ENCODE measurements around the gene NCKAP1. TPM values are rescaled to one million over a fixed set of nuclear protein-coding genes. Genes with fewer than 3 reads are reported as not detected.

The NCKAP1 gene
- total RNA-seq, 1 experiment from 2014 or later, result 112 TPM

DNA sequence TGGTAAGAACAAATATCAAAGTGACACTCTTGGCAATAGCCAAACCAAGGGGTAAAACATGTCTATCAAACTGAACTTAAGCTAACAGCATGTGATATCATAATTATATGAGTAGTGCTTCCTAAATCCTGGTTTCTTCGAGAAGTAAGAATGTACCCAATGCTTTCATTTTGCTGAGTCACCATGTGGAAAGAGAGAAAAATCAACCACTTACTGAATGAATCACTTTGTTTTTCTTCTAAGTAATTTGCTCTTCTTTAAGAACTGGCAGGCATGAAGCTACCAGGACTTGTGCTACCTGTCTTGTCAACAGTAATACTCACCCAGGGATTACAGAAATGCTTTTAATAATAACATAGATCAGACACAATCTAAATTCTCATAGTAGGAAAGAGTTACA, 21.3 kb upstream of the NCKAP1 start:
- Histone ChIP-seq H3K56ac (ENCODE audit: insufficient read length, low read depth, low read length) (no peak overlapping the region), H2BK12ac (ENCODE audit: insufficient read length, low read depth, low read length) (no peak overlapping the region), H3K18ac (ENCODE audit: insufficient read length, low read depth, low read length) (no peak overlapping the region), H4K20me1 (ENCODE audit: control insufficient read depth, insufficient read depth, insufficient read length) (no peaks in the 10 kb centered on the region), H2AK5ac (ENCODE audit: insufficient read length, low read length) (no peak overlapping the region), H3K9me3 (ENCODE audit: control insufficient read depth, low read depth, low read length) (no peaks in the 10 kb centered on the region), H2AFZ (ENCODE audit: low read length) (no peak overlapping the region), H3K23me2 (ENCODE audit: insufficient read length, low read depth, low read length, poor library complexity, severe bottlenecking) (no peaks in the 10 kb centered on the region), H4K5ac (ENCODE audit: insufficient read length, low read depth, low read length) (no peak overlapping the region), H3K79me1 (ENCODE audit: insufficient read depth, low read depth, low read length, poor library complexity, severe bottlenecking) (no peaks in the 10 kb centered on the region), H2BK5ac (ENCODE audit: insufficient read length, low read length) (no peak overlapping the region), H2BK20ac (ENCODE audit: low read depth, low read length, poor library complexity, severe bottlenecking) (no peak overlapping the region), H3K23ac (ENCODE audit: insufficient read length, low read depth, low read length) (no peak overlapping the region), H4K91ac (ENCODE audit: insufficient read length, low read depth, low read length) (no peak overlapping the region), H4K8ac (replicated peaks; ENCODE audit: insufficient read length, low read depth, low read length) (no peak overlapping the region), H3K4ac (ENCODE audit: low read depth, low read length) (no peak overlapping the region), H3T11ph (ENCODE audit: low read length) (no peak overlapping the region), H3K9ac (ENCODE audit: extremely low read depth, insufficient read length, low read length) (no peak overlapping the region), H3K27me3 (ENCODE audit: insufficient read depth, low read length) (no peaks in the 10 kb centered on the region), H3K14ac (ENCODE audit: insufficient read depth, low read length) (no peak overlapping the region), H3K4me2 (ENCODE audit: insufficient read depth, insufficient read length, low read length) (no peak overlapping the region), H3K79me2 (ENCODE audit: insufficient read depth, low read length) (no peaks in the 10 kb centered on the region), H3K27ac (ENCODE audit: insufficient read length, low read depth, low read length) (no peak overlapping the region), H3K4me1 (ENCODE audit: insufficient read depth, low read length) (peaks cover 5% of the 10 kb centered on the region; the same call in 1 of the 2 replicates), H2BK120ac (ENCODE audit: low read depth, low read length, poor library complexity, severe bottlenecking) (no peak overlapping the region), H2BK15ac (ENCODE audit: low read depth, low read length) (no peak overlapping the region)
- Mint-ChIP-seq H3K27me3 (ENCODE audit: low read depth) (no peaks in the 10 kb centered on the region; the same call in 1 of the 2 replicates), H3K4me1 (peaks cover 8 to 9% of the 10 kb centered on the region in 2 experiments; a peak in 2 of 4 replicates), H3K4me3 (no peak overlapping the region), H3K9me3 (no peaks in the 10 kb centered on the region), H3K27ac (no peak overlapping the region; a peak in 1 of 7 replicates), H3K36me3 (ENCODE audit: insufficient read depth in 1 of 3, low read depth in 3 of 3) (no peaks in the 10 kb centered on the region)
- TF ChIP-seq, protein P1, sequence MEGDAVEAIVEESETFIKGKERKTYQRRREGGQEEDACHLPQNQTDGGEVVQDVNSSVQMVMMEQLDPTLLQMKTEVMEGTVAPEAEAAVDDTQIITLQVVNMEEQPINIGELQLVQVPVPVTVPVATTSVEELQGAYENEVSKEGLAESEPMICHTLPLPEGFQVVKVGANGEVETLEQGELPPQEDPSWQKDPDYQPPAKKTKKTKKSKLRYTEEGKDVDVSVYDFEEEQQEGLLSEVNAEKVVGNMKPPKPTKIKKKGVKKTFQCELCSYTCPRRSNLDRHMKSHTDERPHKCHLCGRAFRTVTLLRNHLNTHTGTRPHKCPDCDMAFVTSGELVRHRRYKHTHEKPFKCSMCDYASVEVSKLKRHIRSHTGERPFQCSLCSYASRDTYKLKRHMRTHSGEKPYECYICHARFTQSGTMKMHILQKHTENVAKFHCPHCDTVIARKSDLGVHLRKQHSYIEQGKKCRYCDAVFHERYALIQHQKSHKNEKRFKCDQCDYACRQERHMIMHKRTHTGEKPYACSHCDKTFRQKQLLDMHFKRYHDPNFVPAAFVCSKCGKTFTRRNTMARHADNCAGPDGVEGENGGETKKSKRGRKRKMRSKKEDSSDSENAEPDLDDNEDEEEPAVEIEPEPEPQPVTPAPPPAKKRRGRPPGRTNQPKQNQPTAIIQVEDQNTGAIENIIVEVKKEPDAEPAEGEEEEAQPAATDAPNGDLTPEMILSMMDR (conservative IDR thresholded peaks at IDR 0.05), result no peak
- DNase-seq, result no peak
- WGBS (ENCODE audit: extremely low coverage, insufficient read length, low lambda C conversion rate), result no CpG with 5 or more reads among the region's 1 CpG

Data from H9 (cell line).